ENCODE data around the gene CDIP1.

GRCh38 chr16:4467916-4468315 lies 70.7 kb downstream of the CDIP1 start:
- TF ChIP-seq MAX (IDR thresholded peaks at IDR 0.05): no peak
- TF ChIP-seq SP1 (IDR thresholded peaks at IDR 0.05): no peak
- no peak for TF ChIP-seq CTCF (IDR thresholded peaks at IDR 0.05; ENCODE audit: low read depth, low read length, missing input control)
